Stimulated activated naive CD4-positive, alpha-beta T cell (primary cell): ENCODE data around the gene WBP11.

Source experiments
- DNase-seq, 6 experiments: peaks; one replicate each; lab custom pipeline; 2025; lab: John Stamatoyannopoulos, UW

WBP11 gene

DNA sequence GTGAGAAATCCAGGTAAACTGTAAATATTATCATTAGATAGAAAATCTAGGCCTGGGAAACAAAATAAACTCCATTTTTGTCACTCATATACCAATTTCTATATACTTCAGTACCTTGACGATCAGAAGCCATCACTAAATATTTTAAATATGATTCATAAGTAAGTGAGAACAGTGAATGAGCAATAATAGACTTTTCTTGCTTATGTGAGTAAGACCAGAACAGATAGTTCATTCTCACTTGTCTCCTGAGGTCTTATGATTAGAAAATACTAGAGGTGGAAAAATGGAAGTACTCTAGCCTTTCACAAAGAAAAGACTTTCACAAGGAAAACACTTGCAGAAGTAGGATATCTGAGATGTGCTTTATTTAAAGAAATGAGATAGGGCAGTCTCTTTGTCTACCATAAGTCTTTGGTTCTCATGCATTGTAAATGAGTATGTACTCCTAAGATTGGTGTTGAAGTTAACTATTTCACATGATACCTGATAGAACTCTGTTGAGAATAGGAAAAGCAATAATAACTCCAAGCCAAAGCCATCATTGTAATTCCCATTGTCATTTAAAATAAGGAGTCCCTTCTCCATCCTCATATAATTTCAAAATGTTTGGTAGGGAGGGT is 20.8 kb upstream of the WBP11 start:
- DNase-seq, result no peak

DNA sequence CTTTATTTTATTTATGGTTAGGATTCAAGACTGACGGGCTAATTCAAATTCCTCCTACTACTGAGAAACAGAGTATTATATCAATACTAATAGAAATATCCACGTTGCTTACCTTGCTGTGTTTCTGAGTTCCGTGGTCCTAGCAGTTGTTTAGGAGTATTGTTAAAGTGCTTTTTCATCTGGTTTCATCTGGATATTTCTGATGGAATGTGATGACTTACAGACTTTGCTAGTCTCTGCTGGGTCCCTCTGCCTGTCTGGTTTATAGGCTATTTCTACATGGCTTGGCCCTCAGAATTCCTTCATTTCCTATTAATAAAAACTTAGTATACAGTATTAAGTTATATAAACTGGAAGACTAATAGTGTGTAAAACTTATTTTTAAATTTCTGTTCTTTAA is 10.7 kb upstream of the WBP11 start, which contains the start of gene SMCO3:
Gene SMCO3, minus strand, starts transcription at position 169 of the 400 bp plus-strand sequence. CDS start 7,502 bp downstream, outside the sequence.
- DNase-seq, result no peak

DNA sequence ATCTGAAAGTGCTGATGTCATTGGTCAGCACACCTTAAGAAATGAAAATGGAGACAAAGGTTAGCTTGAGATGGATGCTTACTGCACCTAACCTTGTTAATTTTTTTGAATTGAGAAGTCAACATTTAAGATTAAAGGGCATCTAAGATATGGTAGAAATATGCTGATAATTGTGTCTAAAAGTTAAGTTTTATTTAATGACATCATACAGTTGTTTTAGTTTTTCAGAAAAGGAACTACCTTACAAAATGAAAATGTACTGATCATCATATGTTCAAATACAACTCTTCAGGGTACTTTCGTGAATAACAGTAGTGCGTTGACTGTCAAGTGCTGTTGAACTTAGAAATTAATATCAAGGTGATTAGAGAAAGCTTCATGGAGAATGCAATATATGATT is 8.2 kb upstream of the WBP11 start:
- DNase-seq, result no peak

GRCh38 chr12:14810953-14811483 is 7.7 kb upstream of the WBP11 start:
- DNase-seq, result peak in 1 of 6 experiments; percentile 9

DNA sequence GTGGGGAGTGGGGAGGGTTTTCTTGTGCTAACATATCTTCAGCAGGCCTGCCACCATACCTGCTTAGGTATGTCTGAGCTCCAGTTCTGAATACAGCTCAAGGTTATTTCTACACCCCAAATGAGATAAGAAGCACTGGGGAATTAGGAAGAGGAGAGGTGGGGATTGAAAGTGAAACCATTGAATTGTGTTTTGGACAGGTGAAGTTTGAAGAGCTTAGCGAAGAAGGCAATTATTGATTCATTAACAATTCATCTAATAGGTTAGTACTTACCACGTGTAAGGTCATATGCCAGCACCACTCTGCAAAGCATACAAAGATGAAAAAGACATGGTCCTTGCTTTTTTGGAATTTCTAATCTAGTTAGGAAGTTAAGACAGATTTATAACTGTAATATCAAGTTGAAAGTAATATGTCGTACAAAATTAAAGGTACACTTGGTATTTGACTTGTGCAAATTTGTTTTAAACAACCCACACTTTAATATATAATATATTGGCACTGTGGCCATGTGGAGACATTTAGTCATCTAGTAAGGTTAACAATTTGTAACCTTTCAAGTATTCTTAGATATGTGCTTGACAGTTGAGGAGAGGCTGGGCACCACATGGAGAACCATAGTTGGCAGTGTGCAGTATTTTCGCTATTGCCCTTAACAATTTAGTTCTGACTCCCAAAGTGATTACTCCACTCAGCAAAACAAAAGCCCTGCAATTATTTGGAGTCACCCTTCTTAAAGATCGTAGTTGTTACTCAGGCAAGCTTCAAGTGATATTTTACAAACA is 7.1 kb upstream of the WBP11 start:
- DNase-seq, result no peak

DNA sequence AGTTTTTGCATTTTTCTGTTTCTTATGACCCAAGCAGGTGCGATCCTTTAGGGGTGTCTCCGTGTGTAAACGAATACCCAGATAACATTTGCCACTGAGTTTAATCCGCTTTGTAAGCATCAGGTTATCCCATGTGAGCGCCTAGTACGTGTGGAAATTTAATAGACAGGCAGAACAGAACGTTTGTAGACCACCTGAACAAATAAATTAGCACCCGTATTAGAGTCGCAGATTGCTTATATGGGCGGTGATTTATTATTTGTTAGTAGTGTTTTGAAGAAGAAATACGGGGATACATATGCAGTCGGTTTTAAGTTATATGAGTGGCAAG is 517 bp upstream of the WBP11 start:
- DNase-seq, result no peak

DNA sequence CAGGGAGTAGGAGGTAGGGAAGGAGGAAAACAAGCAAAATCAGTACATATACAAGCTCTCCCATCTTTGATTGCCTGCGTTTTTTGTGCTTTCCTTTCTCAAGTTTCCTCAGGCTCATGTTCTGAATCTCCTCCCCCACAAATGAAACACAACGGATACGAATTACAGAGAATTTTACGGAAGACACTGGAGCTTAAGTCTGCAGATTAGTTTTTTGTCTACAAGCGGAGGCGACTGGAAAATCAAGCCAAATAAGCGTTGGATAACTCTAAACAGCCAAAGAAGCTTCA is 612 bp downstream of the WBP11 start:
- peak in 1 of 6 experiments; percentile 37 for DNase-seq

DNA sequence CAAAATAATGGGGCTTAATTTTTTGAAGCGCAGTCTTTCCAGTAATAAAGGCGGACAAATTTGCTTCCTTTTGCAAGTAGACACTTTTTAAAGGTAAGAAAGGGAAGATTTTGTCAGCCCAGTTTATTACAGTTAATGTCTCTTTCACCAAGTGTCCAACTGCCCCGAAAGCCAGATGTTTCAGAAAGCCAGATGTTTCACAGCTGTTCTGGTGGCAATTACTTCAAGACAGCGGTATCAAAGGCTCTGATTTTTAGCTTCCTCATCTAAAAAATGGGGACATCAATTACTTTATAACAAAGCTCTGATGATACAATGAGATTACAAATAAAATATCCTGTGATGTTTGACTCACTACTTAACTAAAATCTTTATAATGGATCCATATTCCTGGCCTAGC is 1.0 kb downstream of the WBP11 start:
- DNase-seq, result no peak

DNA sequence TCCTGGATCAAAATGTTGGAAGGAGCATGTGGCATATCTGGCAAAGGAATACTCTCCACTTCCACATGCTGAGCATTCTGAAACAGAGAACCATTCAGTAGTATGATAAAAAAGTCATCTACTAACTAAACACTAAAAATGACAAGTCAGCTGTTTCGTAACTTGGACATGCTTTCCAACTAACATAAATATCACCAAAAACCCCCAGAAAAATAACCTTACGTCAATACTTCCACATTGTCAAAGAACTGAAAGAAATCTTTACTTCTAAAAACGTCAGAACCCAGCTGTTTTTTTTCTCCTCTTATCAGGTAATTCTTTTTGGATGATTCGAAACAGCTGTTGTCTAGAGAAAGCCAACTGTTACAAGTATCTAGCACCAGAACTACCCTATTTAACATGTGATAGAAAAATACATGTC is 8.2 kb downstream of the WBP11 start:
- no peak for DNase-seq

- DNase-seq, result no peak
These were observed 17.7 kb downstream of the WBP11 start for GRCh38 chr12:14785568-14785967.

GRCh38 chr12:14784471-14784870 is 18.8 kb downstream of the WBP11 start:
- DNase-seq, result no peak

DNA sequence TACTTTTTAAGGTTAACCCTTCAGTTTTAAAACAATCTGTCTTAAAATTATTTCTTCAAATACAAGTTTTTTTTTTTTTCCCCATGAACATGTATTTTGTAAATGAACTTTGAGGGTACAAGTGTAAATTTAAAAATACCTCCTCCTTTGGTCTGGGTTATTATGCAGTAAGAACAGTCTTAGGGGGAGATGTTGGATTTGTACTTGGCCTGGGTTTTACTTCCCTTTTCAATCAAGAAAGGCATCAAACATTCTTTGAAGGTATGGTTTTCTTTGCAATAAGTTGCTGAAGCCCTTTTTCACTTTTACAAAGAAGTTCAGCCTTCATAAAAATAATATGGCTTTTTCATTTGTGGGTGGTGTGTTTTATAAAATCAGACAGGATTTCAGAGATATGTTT is 20.5 kb downstream of the WBP11 start:
- no peak for DNase-seq

DNA sequence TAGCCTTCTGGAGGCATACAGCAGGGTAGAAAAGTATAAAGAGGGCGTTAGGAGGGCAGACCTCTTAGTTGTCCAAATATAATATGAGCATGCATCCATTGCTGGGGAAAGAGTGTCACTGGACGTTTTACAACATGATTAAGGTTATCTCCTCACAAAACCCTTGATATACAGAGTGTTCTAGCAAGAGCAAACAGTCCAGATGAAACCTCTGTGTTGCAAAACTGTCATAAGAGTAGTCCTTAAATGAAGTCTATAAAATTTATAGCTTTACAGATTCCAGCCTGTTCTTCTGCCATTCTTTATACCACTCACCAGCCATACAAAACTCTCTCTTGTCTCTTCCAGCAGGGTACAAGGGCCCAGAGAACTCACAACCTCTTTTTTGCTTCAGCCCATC is 21.7 kb downstream of the WBP11 start:
- DNase-seq, result no peak

DNA sequence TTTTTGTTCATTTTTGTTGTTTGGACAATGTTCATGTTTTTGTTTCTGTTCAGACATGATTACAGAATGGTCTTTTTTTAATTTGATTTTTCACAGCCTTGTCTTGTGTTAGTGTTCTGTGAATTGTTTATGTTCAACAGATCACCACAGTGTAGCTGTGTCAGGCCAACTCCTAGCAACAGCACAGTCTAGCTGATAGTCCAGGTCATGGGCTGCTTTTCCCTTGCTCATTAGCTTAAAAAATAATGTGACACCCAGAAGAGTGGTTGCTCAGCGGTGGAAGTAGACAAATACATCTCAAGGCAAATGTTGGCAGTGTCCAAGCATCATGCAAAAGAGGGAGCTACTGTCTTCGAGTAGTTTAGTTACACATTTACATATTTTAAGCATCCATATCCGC is 22.4 kb downstream of the WBP11 start:
- DNase-seq, result no peak

GRCh38 chr12:14779834-14780233 is 23.4 kb downstream of the WBP11 start:
- DNase-seq, result no peak

GRCh38 chr12:14777271-14777670 is 26.0 kb downstream of the WBP11 start:
- no peak for DNase-seq

DNA sequence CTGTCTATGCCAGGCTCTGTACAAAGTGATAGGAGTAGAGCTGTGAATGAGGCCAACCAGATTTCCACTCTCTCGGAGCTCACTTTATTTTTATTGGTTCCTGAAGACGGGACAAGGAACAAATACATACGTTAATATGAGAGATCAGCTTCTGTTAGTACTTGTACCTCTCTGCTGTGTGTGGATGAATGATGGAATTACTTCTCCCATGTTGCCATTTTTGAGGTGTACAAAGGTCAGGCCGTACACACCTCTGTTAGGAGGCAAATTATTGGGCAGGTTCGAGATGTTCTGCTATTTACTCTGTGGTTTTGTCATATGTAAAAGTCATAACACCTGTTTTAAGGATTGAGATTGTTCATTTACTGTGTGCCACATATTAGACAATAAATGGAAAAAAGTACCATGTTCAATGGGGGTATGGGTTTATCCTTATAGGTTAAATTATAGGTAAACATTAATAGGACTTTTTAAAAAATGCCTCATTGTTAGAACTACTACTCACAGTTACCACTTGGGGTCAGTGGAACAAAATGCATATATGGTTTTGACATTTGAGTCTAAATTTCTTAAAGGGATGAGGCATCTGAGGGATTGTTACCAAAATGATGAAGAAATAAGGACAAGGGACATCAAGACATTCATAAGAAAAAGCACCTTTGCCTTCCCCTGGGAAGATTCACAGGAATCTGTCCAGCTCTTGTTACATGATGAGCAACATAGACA is 26.9 kb downstream of the WBP11 start:
- DNase-seq, result peak in 2 of 6 experiments; percentile 7 to 24

- DNase-seq, result no peak
These were observed 27.7 kb downstream of the WBP11 start for GRCh38 chr12:14775636-14775980.

GRCh38 chr12:14774906-14775635 is 28.2 kb downstream of the WBP11 start:
- DNase-seq, result peak in 5 of 6 experiments; percentile 7 to 57 (median 34)

DNA sequence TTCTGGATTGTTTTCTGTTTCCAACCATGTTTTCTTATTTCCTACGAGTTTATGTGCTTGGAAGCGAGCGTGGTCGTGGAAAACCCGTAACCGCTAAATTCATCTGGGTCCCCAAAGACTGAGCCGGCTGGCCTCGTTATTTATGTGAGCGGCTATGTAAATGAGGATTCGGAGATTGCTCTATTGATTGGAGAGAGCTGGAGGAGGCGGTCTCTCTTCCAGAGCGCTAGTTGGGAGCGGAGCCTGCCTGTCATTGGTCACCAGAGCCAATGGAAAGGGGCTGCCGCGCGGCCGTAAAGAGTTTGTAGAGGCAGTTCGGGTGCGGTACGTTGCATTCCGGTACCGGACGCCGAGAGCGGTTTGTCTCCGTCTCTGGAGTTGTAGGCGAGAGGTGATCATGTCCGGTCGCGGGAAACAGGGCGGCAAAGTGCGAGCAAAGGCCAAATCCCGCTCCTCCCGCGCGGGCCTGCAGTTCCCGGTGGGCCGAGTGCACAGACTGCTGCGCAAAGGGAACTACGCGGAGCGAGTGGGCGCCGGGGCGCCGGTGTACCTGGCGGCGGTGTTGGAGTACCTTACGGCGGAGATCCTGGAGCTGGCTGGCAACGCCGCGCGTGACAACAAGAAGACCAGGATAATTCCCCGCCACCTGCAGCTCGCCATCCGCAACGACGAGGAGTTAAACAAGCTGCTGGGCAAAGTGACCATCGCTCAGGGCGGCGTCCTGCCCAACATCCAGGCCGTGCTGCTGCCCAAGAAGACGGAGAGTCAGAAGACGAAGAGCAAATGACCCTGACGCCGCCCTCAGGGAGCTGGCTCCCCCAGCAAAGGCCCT is 29.0 kb downstream of the WBP11 start:
- peak; percentile 82 to 91 (median 90) for DNase-seq

GRCh38 chr12:14773685-14774073 is 29.6 kb downstream of the WBP11 start:
- DNase-seq, result no peak
